HEK293T (cell line): ENCODE measurements around the gene ELL2.

Source experiments
- ARNT ChIP-seq: fragments of 450-650 bp; IDR thresholded peaks from 2 replicates; pipeline ENCODE4 v1.6.1; 2017; ENCODE audit warnings: mild to moderate bottlenecking
- BHLHE40 ChIP-seq: fragments of 450-650 bp; IDR thresholded peaks from 2 replicates; pipeline ENCODE4 v1.6.1; 2016; ENCODE audit warnings: mild to moderate bottlenecking, moderate library complexity, borderline replicate concordance
- ELF4 ChIP-seq: fragments of 450-650 bp; IDR thresholded peaks from 2 replicates; pipeline ENCODE4 v1.6.1; 2017; ENCODE audit warnings: antibody characterized with exemption
- FOXA1 ChIP-seq: fragments of 450-650 bp; IDR thresholded peaks from 2 replicates; pipeline ENCODE4 v1.6.1; 2016; ENCODE audit warnings: mild to moderate bottlenecking
- FOXM1 ChIP-seq: fragments of 450-650 bp; IDR thresholded peaks from 2 replicates; pipeline ENCODE4 v1.6.1; 2017; ENCODE audit warnings: mild to moderate bottlenecking, borderline replicate concordance
- HDGF ChIP-seq: fragments of 450-650 bp; IDR thresholded peaks from 2 replicates; pipeline ENCODE4 v1.6.1; 2017; ENCODE audit warnings: antibody characterized with exemption, borderline replicate concordance
- LEF1 ChIP-seq: fragments of 450-650 bp; IDR thresholded peaks from 2 replicates; pipeline ENCODE4 v1.6.1; 2017; ENCODE audit warnings: mild to moderate bottlenecking, borderline replicate concordance
- NFRKB ChIP-seq: fragments of 450-650 bp; IDR thresholded peaks from 2 replicates; pipeline ENCODE4 v1.6.1; 2016; ENCODE audit warnings: mild to moderate bottlenecking, moderate library complexity
- SP1 ChIP-seq: fragments of 450-650 bp; IDR thresholded peaks from 2 replicates; pipeline ENCODE4 v1.6.1; 2017
- SUZ12 ChIP-seq: fragments of 450-650 bp; IDR thresholded peaks from 2 replicates; pipeline ENCODE4 v1.6.1; 2016; ENCODE audit warnings: mild to moderate bottlenecking
- TARDBP ChIP-seq: fragments of 450-650 bp; IDR thresholded peaks from 2 replicates; pipeline ENCODE4 v1.6.1; 2016
- ZNF384 ChIP-seq: fragments of 450-650 bp; IDR thresholded peaks from 2 replicates; pipeline ENCODE4 v1.6.1; 2016
- TF ChIP-seq, protein P1 (sequence below): fragments of 450-650 bp; IDR thresholded peaks from 2 replicates; pipeline ENCODE4 v1.6.1; 2016

DNA sequence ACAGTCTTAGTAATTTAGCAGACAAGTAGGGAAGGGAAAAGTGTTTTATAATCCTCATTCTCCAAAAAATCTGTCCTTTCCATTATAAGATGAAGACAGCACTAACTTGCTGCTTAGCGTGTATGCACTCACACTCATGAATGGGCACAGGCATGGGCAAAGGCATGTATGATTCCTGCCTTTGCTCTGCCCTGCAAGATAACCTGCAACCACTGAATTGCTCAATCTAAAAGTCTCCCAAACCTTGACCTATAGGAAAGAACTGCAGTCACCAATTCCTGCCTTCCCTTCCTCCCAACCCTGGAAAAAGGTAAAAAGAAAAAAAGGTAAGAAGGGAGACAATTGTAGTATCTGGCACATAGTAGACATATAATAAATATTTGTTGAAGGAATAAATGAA is 40.8 kb downstream of the ELL2 start:
- TF ChIP-seq BHLHE40 (no peak), SP1 (no peak), TARDBP (no peak), ARNT (no peak), FOXA1 (no peak), ELF4 (no peak), NFRKB (no peak), FOXM1 (no peak), ZNF384 (no peak), SUZ12 (no peak), LEF1 (no peak), HDGF (no peak)
- TF ChIP-seq, protein P1, sequence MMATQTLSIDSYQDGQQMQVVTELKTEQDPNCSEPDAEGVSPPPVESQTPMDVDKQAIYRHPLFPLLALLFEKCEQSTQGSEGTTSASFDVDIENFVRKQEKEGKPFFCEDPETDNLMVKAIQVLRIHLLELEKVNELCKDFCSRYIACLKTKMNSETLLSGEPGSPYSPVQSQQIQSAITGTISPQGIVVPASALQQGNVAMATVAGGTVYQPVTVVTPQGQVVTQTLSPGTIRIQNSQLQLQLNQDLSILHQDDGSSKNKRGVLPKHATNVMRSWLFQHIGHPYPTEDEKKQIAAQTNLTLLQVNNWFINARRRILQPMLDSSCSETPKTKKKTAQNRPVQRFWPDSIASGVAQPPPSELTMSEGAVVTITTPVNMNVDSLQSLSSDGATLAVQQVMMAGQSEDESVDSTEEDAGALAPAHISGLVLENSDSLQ = no peak
